Lower lobe of right lung (tissue), 2 donors: ENCODE measurements around the gene FAXC. TPM values are rescaled to one million over a fixed set of nuclear protein-coding genes. Genes with fewer than 3 reads are reported as not detected.
A peak's percentile ranks its signal among the peaks of the same experiment; 100 is the strongest.

Experiments used
- ATAC-seq, 2 donors: fragments of 200-7000 bp; cut with Tn5 transposase; one replicate each; pipeline ENCODE4 v1.9.1; 2020 to 2022; ENCODE audit warnings: mild to moderate bottlenecking in 2 of 2, moderate library complexity in 2 of 2
- DNase-seq: peaks from one replicate; pipeline ENCODE4 v3.0.0-alpha.2; 2020
- H3K27ac ChIP-seq: fragments of 200-600 bp; one replicate; pipeline ENCODE4 v1.8.0; 2022
- H3K27me3 ChIP-seq: fragments of 200-600 bp; one replicate; pipeline ENCODE4 v1.8.0; 2022; ENCODE audit warnings: low read depth
- H3K36me3 ChIP-seq: fragments of 200-600 bp; one replicate; pipeline ENCODE4 v1.8.0; 2022; ENCODE audit warnings: mild to moderate bottlenecking
- H3K4me1 ChIP-seq: fragments of 200-600 bp; one replicate; pipeline ENCODE4 v1.8.0; 2022
- H3K4me3 ChIP-seq: fragments of 200-600 bp; one replicate; pipeline ENCODE4 v1.8.0; 2022; ENCODE audit warnings: mild to moderate bottlenecking
- H3K9me3 ChIP-seq: fragments of 200-600 bp; one replicate; pipeline ENCODE4 v1.8.0; 2022
- intact Hi-C: fragments of 100-400 bp; cut with DNase I; formaldehyde crosslinking; loops from one replicate; pipeline ENCODE4 v1.11.0; 2022
- total RNA-seq: library from RNA; stranded (reverse); fragmentation: NEBNext Ultra II Directional; extraction: Animal tissue kit (Norgen Biotek cat#: 25700); gene quantifications from one replicate; pipeline ENCODE4 v1.2.1, GENCODE V29; 2021
- TF ChIP-seq, protein P1 (sequence below): fragments of 200-600 bp; IDR thresholded peaks from one replicate; pipeline ENCODE4 v1.8.0; 2022; ENCODE audit warnings: antibody characterized with exemption, mild to moderate bottlenecking
- donor health status: DM: no; HTN: yes; CAD: no; lungs with severe emphysema.

FAXC gene
- total RNA-seq, 1 donor from 2014 or later = 4.3 TPM

DNA sequence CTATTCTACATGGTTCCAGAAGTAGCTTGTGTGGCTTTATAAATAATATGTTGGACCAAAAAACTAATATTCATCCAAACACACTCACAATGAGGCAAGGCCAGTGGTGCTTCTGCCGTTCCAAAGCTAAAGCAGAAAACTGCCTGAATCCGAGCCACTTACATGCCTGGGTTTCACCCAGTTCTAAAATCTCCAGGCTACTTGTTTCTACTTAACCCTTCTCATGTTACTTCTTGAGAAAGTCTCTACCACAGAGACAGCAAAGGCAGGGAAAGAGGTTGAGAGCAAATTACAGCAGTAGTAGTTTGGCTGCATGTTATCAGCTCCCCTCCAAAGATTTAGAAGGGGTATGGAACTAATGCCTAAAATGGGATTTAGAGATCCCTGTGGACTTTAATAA, 62.0 kb downstream of the FAXC start:
- intact Hi-C loops = no loop called here
- Histone ChIP-seq H3K4me3 (no peak overlapping the region), H3K27ac (no peak overlapping the region), H3K4me1 (no peaks in the 10 kb centered on the region), H3K36me3 (no peaks in the 10 kb centered on the region), H3K9me3 (no peaks in the 10 kb centered on the region), H3K27me3 (no peaks in the 10 kb centered on the region)
- DNase-seq (no peak), ATAC-seq (no peak)
- TF ChIP-seq, protein P1, sequence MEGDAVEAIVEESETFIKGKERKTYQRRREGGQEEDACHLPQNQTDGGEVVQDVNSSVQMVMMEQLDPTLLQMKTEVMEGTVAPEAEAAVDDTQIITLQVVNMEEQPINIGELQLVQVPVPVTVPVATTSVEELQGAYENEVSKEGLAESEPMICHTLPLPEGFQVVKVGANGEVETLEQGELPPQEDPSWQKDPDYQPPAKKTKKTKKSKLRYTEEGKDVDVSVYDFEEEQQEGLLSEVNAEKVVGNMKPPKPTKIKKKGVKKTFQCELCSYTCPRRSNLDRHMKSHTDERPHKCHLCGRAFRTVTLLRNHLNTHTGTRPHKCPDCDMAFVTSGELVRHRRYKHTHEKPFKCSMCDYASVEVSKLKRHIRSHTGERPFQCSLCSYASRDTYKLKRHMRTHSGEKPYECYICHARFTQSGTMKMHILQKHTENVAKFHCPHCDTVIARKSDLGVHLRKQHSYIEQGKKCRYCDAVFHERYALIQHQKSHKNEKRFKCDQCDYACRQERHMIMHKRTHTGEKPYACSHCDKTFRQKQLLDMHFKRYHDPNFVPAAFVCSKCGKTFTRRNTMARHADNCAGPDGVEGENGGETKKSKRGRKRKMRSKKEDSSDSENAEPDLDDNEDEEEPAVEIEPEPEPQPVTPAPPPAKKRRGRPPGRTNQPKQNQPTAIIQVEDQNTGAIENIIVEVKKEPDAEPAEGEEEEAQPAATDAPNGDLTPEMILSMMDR = no peak

DNA sequence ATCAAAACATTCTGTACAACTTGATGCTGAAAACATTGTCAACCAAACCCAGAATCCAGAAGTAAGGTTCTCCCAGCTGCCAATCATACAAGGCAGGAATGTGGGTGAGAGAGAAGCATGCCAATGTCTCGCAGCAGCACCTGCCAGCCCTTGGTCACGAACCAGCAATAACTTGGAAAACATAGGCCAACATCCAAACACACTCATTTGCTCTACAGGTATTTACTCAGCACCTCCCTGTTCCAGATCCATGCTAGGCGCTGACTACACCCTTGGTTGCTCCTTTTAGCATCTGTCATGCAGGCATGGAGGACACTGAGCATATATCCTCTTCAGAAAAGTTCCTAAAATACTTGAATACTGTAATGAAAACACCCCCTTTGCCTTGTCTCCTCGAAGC, 63.6 kb downstream of the FAXC start:
- DNase-seq (no peak), ATAC-seq (peak; percentile 32 to 51)
- H3K4me3 ChIP-seq = no peak overlapping the region

GRCh38 chr6:99282479-99283062, 66.9 kb downstream of the FAXC start:
- DNase-seq = no peak
- no peaks in the 10 kb centered on the region for H3K36me3 ChIP-seq
- no peaks in the 10 kb centered on the region for H3K9me3 ChIP-seq
- intact Hi-C loops = no loop called here
- TF ChIP-seq, protein P1 = peak; percentile 26
- no peak overlapping the region for H3K27ac ChIP-seq
- ATAC-seq = no peak
- no peaks in the 10 kb centered on the region for H3K4me1 ChIP-seq
- no peak overlapping the region for H3K4me3 ChIP-seq
- H3K27me3 ChIP-seq = no peaks in the 10 kb centered on the region

More for the DNA sequence above, 63.6 kb downstream of the FAXC start:
- intact Hi-C loops = no loop called here
- H3K27ac ChIP-seq = no peak overlapping the region
- H3K36me3 ChIP-seq = no peaks in the 10 kb centered on the region
- TF ChIP-seq, protein P1 = no peak
- no peaks in the 10 kb centered on the region for H3K27me3 ChIP-seq
- no peaks in the 10 kb centered on the region for H3K9me3 ChIP-seq
- H3K4me1 ChIP-seq = no peaks in the 10 kb centered on the region

DNA sequence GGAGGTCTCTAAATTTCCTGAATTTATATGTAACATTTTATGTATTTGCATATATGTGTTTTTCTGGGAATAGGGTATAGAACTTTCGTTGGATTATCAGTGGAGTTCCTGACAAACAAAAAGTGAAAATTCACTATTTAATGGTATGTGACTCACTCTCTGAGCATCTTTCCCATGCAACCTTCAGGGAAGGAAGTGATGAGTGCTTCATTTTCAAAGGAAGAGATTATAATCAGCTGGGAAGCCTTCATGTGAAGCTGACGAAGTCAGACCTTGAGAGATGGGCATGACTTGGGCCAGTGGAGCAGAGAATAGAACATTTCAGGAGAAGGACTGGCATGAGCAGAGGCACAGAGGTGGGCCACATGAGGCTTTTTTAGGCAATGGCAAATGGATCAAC, 72.7 kb downstream of the FAXC start:
- Histone ChIP-seq H3K4me3 (no peak overlapping the region), H3K27me3 (peaks cover under 1% of the 10 kb centered on the region), H3K9me3 (no peaks in the 10 kb centered on the region), H3K27ac (no peak overlapping the region), H3K36me3 (no peaks in the 10 kb centered on the region), H3K4me1 (no peaks in the 10 kb centered on the region)
- TF ChIP-seq, protein P1 = no peak
- DNase-seq (no peak), ATAC-seq (no peak)
- intact Hi-C loops = no loop called here

- TF ChIP-seq, protein P1 = no peak
- Histone ChIP-seq H3K27me3 (peaks cover 4% of the 10 kb centered on the region), H3K9me3 (no peaks in the 10 kb centered on the region), H3K27ac (no peak overlapping the region), H3K4me3 (no peak overlapping the region), H3K4me1 (no peaks in the 10 kb centered on the region), H3K36me3 (no peaks in the 10 kb centered on the region)
- DNase-seq (no peak), ATAC-seq (no peak)
- intact Hi-C loops = no loop called here
Observed at GRCh38 chr6:99270826-99271225, 78.6 kb downstream of the FAXC start.
